Adipose tissue (tissue), 3 donors: ENCODE measurements around the gene WFDC1. TPM values are rescaled to one million over a fixed set of nuclear protein-coding genes. Genes with fewer than 3 reads are reported as not detected.
"Not testable (repeated sequence)": the region's sequence is repeated elsewhere in the genome, so short reads cannot be mapped to it uniquely, and the experiment has no call there.

ENCODE experiments used
- H3K27ac ChIP-seq: one replicate; pipeline ENCODE4 v1.5.1; 2013; ENCODE audit warnings: low read depth, low read length
- WGBS, 3 donors: extraction: QIAGEN DNeasy Blood & Tissue Kit; methylation state at CpG; one replicate each; pipeline ENCODE4 v1.1.7; 2013; 5-methylcytosine and 5-hydroxymethylcytosine counted together
- polyA plus RNA-seq, 3 donors: library from polyadenylated mRNA; stranded (reverse); fragments of 200-250 nt; gene quantifications; one replicate each; pipeline ENCODE4 v1.2.3, GENCODE V29; 2013
- donor health status: healthy with polysubstance abuse.
- donor health status: Bipolar disorder and iron deficiency.
- donor health status: healthy.

The WFDC1 gene
- polyA plus RNA-seq, 3 donors, result 0.13 to 2.1 (median 1.6) TPM

GRCh38 chr16:84339311-84339710 is 44.6 kb downstream of the WFDC1 start:
- no peak overlapping the region for H3K27ac ChIP-seq
- 36 to 48% (median 45%) methylated on average over 3 to 5 of the region's 5 CpGs for WGBS, 3 donors

GRCh38 chr16:84339766-84340165 is 45.1 kb downstream of the WFDC1 start:
- 65 to 75% (median 71%) methylated on average over 9 of the region's 9 CpGs for WGBS, 3 donors
- H3K27ac ChIP-seq, result no peak overlapping the region

GRCh38 chr16:84340325-84341040 is 45.8 kb downstream of the WFDC1 start:
- H3K27ac ChIP-seq, result no peak overlapping the region
- 57 to 60% (median 60%) methylated on average over 18 of the region's 18 CpGs for WGBS, 3 donors

GRCh38 chr16:84341528-84342295 is 47.0 kb downstream of the WFDC1 start:
- 75 to 89% (median 87%) methylated on average over 24 of the region's 24 CpGs for WGBS, 3 donors
- no peak overlapping the region for H3K27ac ChIP-seq

- not testable (repeated sequence) for H3K27ac ChIP-seq
- WGBS, 3 donors, result 86 to 89% (median 87%) methylated on average over 10 of the region's 10 CpGs
Observed at GRCh38 chr16:84343800-84344199, 49.1 kb downstream of the WFDC1 start.

- 74 to 88% (median 86%) methylated on average over 8 of the region's 8 CpGs for WGBS, 3 donors
- no peak overlapping the region for H3K27ac ChIP-seq
Observed at GRCh38 chr16:84344781-84345180, 50.1 kb downstream of the WFDC1 start.

- H3K27ac ChIP-seq, result no peak overlapping the region
- 77 to 87% (median 85%) methylated on average over 9 of the region's 9 CpGs for WGBS, 3 donors
Observed at GRCh38 chr16:84347161-84347560, 52.5 kb downstream of the WFDC1 start.

GRCh38 chr16:84348386-84348888 is 53.8 kb downstream of the WFDC1 start:
- H3K27ac ChIP-seq, result no peak overlapping the region
- 71 to 75% (median 72%) methylated on average over 6 of the region's 6 CpGs for WGBS, 3 donors

- no peak overlapping the region for H3K27ac ChIP-seq
- 70 to 93% (median 86%) methylated on average over 11 of the region's 11 CpGs for WGBS, 3 donors
Observed at GRCh38 chr16:84349862-84350684, 55.4 kb downstream of the WFDC1 start.

- WGBS, 3 donors, result 80 to 90% (median 86%) methylated on average over 15 to 16 of the region's 16 CpGs
- no peak overlapping the region for H3K27ac ChIP-seq
Observed at GRCh38 chr16:84350685-84351400, 56.2 kb downstream of the WFDC1 start.

- H3K27ac ChIP-seq, result no peak overlapping the region
- WGBS, 3 donors, result 83 to 92% (median 90%) methylated on average over 8 of the region's 8 CpGs
Observed at GRCh38 chr16:84351630-84352029, 57.0 kb downstream of the WFDC1 start.

GRCh38 chr16:84354306-84354705 is 59.6 kb downstream of the WFDC1 start:
- H3K27ac ChIP-seq, result no peak overlapping the region
- 55 to 65% (median 58%) methylated on average over 6 of the region's 6 CpGs for WGBS, 3 donors

GRCh38 chr16:84355149-84355548 is 60.5 kb downstream of the WFDC1 start:
- 88 to 100% (median 91%) methylated on average over 2 of the region's 2 CpGs for WGBS, 3 donors

GRCh38 chr16:84356176-84356575 is 61.5 kb downstream of the WFDC1 start:
- no peak overlapping the region for H3K27ac ChIP-seq
- WGBS, 3 donors, result 75 to 82% (median 80%) methylated on average over 10 of the region's 10 CpGs

More at GRCh38 chr16:84355149-84355548, 60.5 kb downstream of the WFDC1 start:
- H3K27ac ChIP-seq, result no peak overlapping the region

- WGBS, 3 donors, result 38 to 81% (median 72%) methylated on average over 11 of the region's 11 CpGs
- H3K27ac ChIP-seq, result no peak overlapping the region
Observed at GRCh38 chr16:84356591-84357116, 62.0 kb downstream of the WFDC1 start.

- no peak overlapping the region for H3K27ac ChIP-seq
- WGBS, 3 donors, result 38 to 60% (median 43%) methylated on average over 9 of the region's 9 CpGs
Observed at GRCh38 chr16:84357191-84357651, 62.5 kb downstream of the WFDC1 start.

GRCh38 chr16:84358601-84359295 is 64.1 kb downstream of the WFDC1 start:
- no peak overlapping the region for H3K27ac ChIP-seq
- WGBS, 3 donors, result 68 to 79% (median 74%) methylated on average over 14 of the region's 14 CpGs
